Measurements from ENCODE around the gene TAOK1.

- TF ChIP-seq CTCF (IDR thresholded peaks at IDR 0.05) (no peak), ATF2 (CRISPR knock-in tag; IDR thresholded peaks at IDR 0.05; ENCODE audit: borderline replicate concordance, low read depth) (no peak), ATF3 (CRISPR knock-in tag; conservative IDR thresholded peaks at IDR 0.05) (no peak), E2F5 (CRISPR knock-in tag; IDR thresholded peaks at IDR 0.05) (no peak), SOX15 (CRISPR knock-in tag; IDR thresholded peaks at IDR 0.05) (no peak), GABPB1 (CRISPR knock-in tag; IDR thresholded peaks at IDR 0.05) (no peak), TP53 (CRISPR knock-in tag; IDR thresholded peaks at IDR 0.05) (no peak), USF1 (CRISPR knock-in tag; IDR thresholded peaks at IDR 0.05) (no peak), USF2 (CRISPR knock-in tag; IDR thresholded peaks at IDR 0.05) (no peak), FOXP1 (CRISPR knock-in tag; IDR thresholded peaks at IDR 0.05; ENCODE audit: borderline replicate concordance) (no peak), HMGXB4 (CRISPR knock-in tag; IDR thresholded peaks at IDR 0.05) (no peak), MLX (CRISPR knock-in tag; IDR thresholded peaks at IDR 0.05) (no peak), MAX (CRISPR knock-in tag; IDR thresholded peaks at IDR 0.05) (no peak)
Measured at GRCh38 chr17:29561554-29562517, 171.7 kb downstream of the TAOK1 start.
